Trophoblast cell (in vitro differentiated cells and primary cell): ENCODE data around the gene EFNA5.

ENCODE experiments used
- DNase-seq, 2 donors: peaks; one replicate each; pipeline ENCODE4 v3.0.0-alpha.2; 2016
- H2AFZ ChIP-seq: 2 replicates; pipeline ENCODE4 v1.6.1; 2013; ENCODE audit warnings: low read length, moderate library complexity, mild to moderate bottlenecking; ENCODE audit not compliant: insufficient read depth, poor library complexity
- H2AK5ac ChIP-seq: 2 replicates; pipeline ENCODE4 v1.6.1; 2013; ENCODE audit warnings: mild to moderate bottlenecking, low read length
- H2BK120ac ChIP-seq: 2 replicates; pipeline ENCODE4 v1.6.1; 2013; ENCODE audit warnings: low read length, mild to moderate bottlenecking, moderate library complexity; ENCODE audit not compliant: insufficient read depth, poor library complexity
- H2BK12ac ChIP-seq: 2 replicates; pipeline ENCODE4 v1.6.1; 2013; ENCODE audit warnings: mild to moderate bottlenecking, low read length, moderate library complexity
- H2BK5ac ChIP-seq: 2 replicates; pipeline ENCODE4 v1.6.1; 2013; ENCODE audit warnings: low read length, low read depth, moderate library complexity, mild to moderate bottlenecking; ENCODE audit not compliant: poor library complexity
- H3K14ac ChIP-seq: 2 replicates; pipeline ENCODE4 v1.6.1; 2013; ENCODE audit warnings: mild to moderate bottlenecking, low read length
- H3K18ac ChIP-seq: 2 replicates; pipeline ENCODE4 v1.6.1; 2013; ENCODE audit warnings: mild to moderate bottlenecking, low read length
- H3K23ac ChIP-seq: 2 replicates; pipeline ENCODE4 v1.6.1; 2013; ENCODE audit warnings: low read length
- H3K27ac ChIP-seq: 2 replicates; pipeline ENCODE4 v1.5.1; 2013; ENCODE audit warnings: low read depth, mild to moderate bottlenecking, inconsistent platforms, low read length, moderate library complexity
- H3K27me3 ChIP-seq: 2 replicates; pipeline ENCODE4 v1.6.1; 2013; ENCODE audit warnings: inconsistent platforms, mild to moderate bottlenecking, low read length, moderate library complexity; ENCODE audit not compliant: insufficient read depth
- H3K36me3 ChIP-seq, 2 experiments: 1 replicate in 1 of 2; 2 replicates in 1 of 2; pipeline ENCODE4 v1.6.1; 2013; ENCODE audit warnings: low read length in 2 of 2, mild to moderate bottlenecking in 2 of 2, moderate library complexity in 1 of 2; ENCODE audit not compliant: insufficient read depth in 2 of 2, control insufficient read depth in 1 of 2
- H3K4ac ChIP-seq: 2 replicates; pipeline ENCODE4 v1.6.1; 2013; ENCODE audit warnings: low read depth, mild to moderate bottlenecking, low read length, moderate library complexity
- H3K4me1 ChIP-seq, 2 experiments: 1 replicate in 1 of 2; 2 replicates in 1 of 2; pipeline ENCODE4 v1.6.1; 2013; ENCODE audit warnings: low read length in 2 of 2, mild to moderate bottlenecking in 2 of 2, moderate library complexity in 1 of 2; ENCODE audit not compliant: insufficient read depth in 2 of 2, control insufficient read depth in 1 of 2
- H3K4me2 ChIP-seq: 2 replicates; pipeline ENCODE4 v1.6.1; 2013; ENCODE audit warnings: inconsistent platforms, mild to moderate bottlenecking, low read length, moderate library complexity
- H3K4me3 ChIP-seq: 2 replicates; pipeline ENCODE4 v1.5.1; 2013; ENCODE audit warnings: mild to moderate bottlenecking, low read depth, low read length, inconsistent platforms
- H3K79me1 ChIP-seq: one replicate; pipeline ENCODE4 v1.6.1; 2013; ENCODE audit warnings: low read length
- H3K79me2 ChIP-seq: 2 replicates; pipeline ENCODE4 v1.6.1; 2013; ENCODE audit warnings: low read length, mild to moderate bottlenecking; ENCODE audit not compliant: control insufficient read depth, insufficient read depth, poor library complexity
- H3K9ac ChIP-seq: 2 replicates; pipeline ENCODE4 v1.6.1; 2013; ENCODE audit warnings: mild to moderate bottlenecking, low read length
- H3K9me3 ChIP-seq: 2 replicates; pipeline ENCODE4 v1.6.1; 2013; ENCODE audit warnings: low read depth, mild to moderate bottlenecking, control low read depth, inconsistent platforms, low read length; ENCODE audit not compliant: insufficient read depth
- H4K12ac ChIP-seq: 2 replicates; pipeline ENCODE4 v1.6.1; 2013; ENCODE audit warnings: low read depth, mild to moderate bottlenecking, low read length, moderate library complexity
- H4K8ac ChIP-seq: 2 replicates; pipeline ENCODE4 v1.6.1; 2013; ENCODE audit warnings: low read depth, mild to moderate bottlenecking, low read length, moderate library complexity
- H4K91ac ChIP-seq: one replicate; pipeline ENCODE4 v1.6.1; 2013; ENCODE audit warnings: low read depth, mild to moderate bottlenecking, low read length, moderate library complexity
- WGBS: extraction: QIAGEN DNeasy Blood & Tissue Kit; methylation state at CpG from one replicate; pipeline ENCODE4 v1.1.7; 2013; ENCODE audit warnings: missing lambda C conversion rate; ENCODE audit not compliant: insufficient read length, insufficient coverage; ENCODE audit errors: extremely low coverage; 5-methylcytosine and 5-hydroxymethylcytosine counted together

Gene EFNA5

GRCh38 chr5:107403228-107403953 is 267.3 kb downstream of the EFNA5 start:
- Histone ChIP-seq H4K91ac (no peak overlapping the region), H4K12ac (no peak overlapping the region), H3K18ac (no peak overlapping the region), H3K9me3 (no peaks in the 10 kb centered on the region), H2BK5ac (no peak overlapping the region), H3K23ac (no peak overlapping the region), H3K79me2 (no peaks in the 10 kb centered on the region), H3K14ac (no peak overlapping the region), H3K4me2 (no peak overlapping the region), H3K4ac (no peak overlapping the region), H2AFZ (no peak overlapping the region), H4K8ac (no peak overlapping the region), H3K9ac (no peak overlapping the region), H3K27ac (no peak overlapping the region), H3K36me3 (no peaks in the 10 kb centered on the region), H3K27me3 (no peaks in the 10 kb centered on the region), H2BK12ac (no peak overlapping the region), H2AK5ac (no peak overlapping the region), H3K79me1 (no peaks in the 10 kb centered on the region), H3K4me1 (peaks cover 0 to 2% of the 10 kb centered on the region in 2 experiments), H2BK120ac (no peak overlapping the region), H3K4me3 (no peak overlapping the region)
- no CpG with 5 or more reads among the region's 3 CpGs for WGBS
- DNase-seq: no peak

- Histone ChIP-seq H3K79me1 (no peaks in the 10 kb centered on the region), H3K4ac (no peak overlapping the region), H3K14ac (no peak overlapping the region), H3K79me2 (no peaks in the 10 kb centered on the region), H4K91ac (no peak overlapping the region), H2BK5ac (no peak overlapping the region), H4K12ac (no peak overlapping the region), H3K18ac (no peak overlapping the region), H3K4me2 (no peak overlapping the region), H3K9ac (no peak overlapping the region), H4K8ac (no peak overlapping the region), H2AFZ (no peak overlapping the region), H2BK12ac (no peak overlapping the region), H3K27ac (no peak overlapping the region), H3K9me3 (no peaks in the 10 kb centered on the region), H3K27me3 (no peaks in the 10 kb centered on the region), H2BK120ac (no peak overlapping the region), H3K23ac (no peak overlapping the region), H2AK5ac (no peak overlapping the region), H3K36me3 (no peaks in the 10 kb centered on the region), H3K4me1 (peaks cover 0 to 2% of the 10 kb centered on the region in 2 experiments), H3K4me3 (no peak overlapping the region)
- no CpG with 5 or more reads among the region's 12 CpGs for WGBS
- no peak for DNase-seq
These were observed 268.1 kb downstream of the EFNA5 start for GRCh38 chr5:107402434-107403227.

- Histone ChIP-seq H2AFZ (no peak overlapping the region), H4K12ac (no peak overlapping the region), H3K27me3 (no peaks in the 10 kb centered on the region), H4K8ac (no peak overlapping the region), H3K4me3 (no peak overlapping the region), H3K27ac (no peak overlapping the region), H3K18ac (no peak overlapping the region), H3K9me3 (no peaks in the 10 kb centered on the region), H3K14ac (no peak overlapping the region), H3K4ac (no peak overlapping the region), H3K4me2 (no peak overlapping the region), H2BK120ac (no peak overlapping the region), H3K4me1 (peaks cover 0 to 2% of the 10 kb centered on the region in 2 experiments), H3K36me3 (peaks cover 0 to 1% of the 10 kb centered on the region in 2 experiments), H3K23ac (no peak overlapping the region), H2BK5ac (no peak overlapping the region), H3K79me2 (no peaks in the 10 kb centered on the region), H4K91ac (no peak overlapping the region), H2AK5ac (no peak overlapping the region), H2BK12ac (no peak overlapping the region), H3K9ac (no peak overlapping the region), H3K79me1 (no peaks in the 10 kb centered on the region)
- no CpG with 5 or more reads among the region's 5 CpGs for WGBS
- no peak for DNase-seq
These were observed 269.1 kb downstream of the EFNA5 start for GRCh38 chr5:107401470-107402122.

- no peak overlapping the region for H2BK12ac ChIP-seq
- WGBS: no CpG with 5 or more reads among the region's 2 CpGs
- no peak overlapping the region for H2AFZ ChIP-seq
- no peak overlapping the region for H2BK120ac ChIP-seq
- H3K4me2 ChIP-seq: no peak overlapping the region
- no peaks in the 10 kb centered on the region for H3K27me3 ChIP-seq
- no peak overlapping the region for H3K18ac ChIP-seq
- H4K91ac ChIP-seq: no peak overlapping the region
- H3K79me1 ChIP-seq: no peaks in the 10 kb centered on the region
- H3K36me3 ChIP-seq: peaks cover 0 to 1% of the 10 kb centered on the region in 2 experiments
- H3K27ac ChIP-seq: no peak overlapping the region
- H2BK5ac ChIP-seq: no peak overlapping the region
- no peak overlapping the region for H4K8ac ChIP-seq
- H3K9ac ChIP-seq: no peak overlapping the region
- no peak overlapping the region for H3K4me3 ChIP-seq
- H3K4ac ChIP-seq: no peak overlapping the region
- no peak for DNase-seq
- peaks cover 0 to 2% of the 10 kb centered on the region in 2 experiments for H3K4me1 ChIP-seq
- no peak overlapping the region for H2AK5ac ChIP-seq
- H3K79me2 ChIP-seq: no peaks in the 10 kb centered on the region
- no peak overlapping the region for H4K12ac ChIP-seq
- H3K14ac ChIP-seq: no peak overlapping the region
- no peak overlapping the region for H3K23ac ChIP-seq
- no peaks in the 10 kb centered on the region for H3K9me3 ChIP-seq
These were observed 270.4 kb downstream of the EFNA5 start for GRCh38 chr5:107400328-107400727.
